Measurements from ENCODE around the gene SLC25A34. TPM values are rescaled to one million over a fixed set of nuclear protein-coding genes. Genes with fewer than 3 reads are reported as not detected.
A peak's percentile ranks its signal among the peaks of the same experiment; 100 is the strongest.

SLC25A34 gene
- total RNA-seq, 8 experiments from 2014 or later = 0.49 to 1.5 (median 1.0) TPM

DNA sequence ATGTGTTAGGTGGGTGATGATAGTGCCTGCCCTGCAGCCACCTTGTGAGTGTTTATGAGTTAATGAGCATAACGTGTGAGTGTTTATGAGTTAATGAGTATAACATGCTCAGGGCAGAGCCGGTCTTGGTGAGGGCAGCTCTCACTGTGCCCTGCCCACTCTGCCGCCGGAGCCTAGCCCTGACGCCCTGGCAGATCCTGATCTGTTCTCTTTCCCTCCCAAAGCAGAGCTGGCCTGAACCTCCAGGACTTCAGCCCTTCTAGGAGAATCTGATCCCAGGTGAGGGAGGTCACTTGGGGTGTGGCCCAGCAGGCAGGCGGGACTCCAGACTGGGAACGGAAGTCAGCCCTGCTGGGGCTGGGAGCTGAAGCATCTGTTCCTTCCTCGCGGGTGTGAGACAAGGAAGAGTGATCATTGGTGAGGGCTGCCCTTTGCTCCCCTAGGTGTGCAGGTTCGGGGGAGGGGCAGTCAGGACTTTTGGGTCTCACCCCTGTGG, 28.3 kb downstream of the SLC25A34 start:
- 0 to 100% (median 86%) methylated on average over 1 to 8 of the region's 10 CpGs; no CpG with 5 or more reads in 4 of the 10 experiments for WGBS, 10 experiments
- Histone ChIP-seq H3K4me3 (no peak overlapping the region), H3K4me1 (replicated peaks in 1 of 2) (peaks cover 12 to 14% of the 10 kb centered on the region in 2 donors), H3K27ac (no peak overlapping the region)
- ATAC-seq (replicated peaks in 6 of 8) = peak in 3 of 8 experiments; percentile 10 to 31 (median 15)
- in situ Hi-C loops (cut with MboI; ENCODE audit: low pct_unique_long_range_greater_than_20kb in 2 of 9, low sequenced_read_pairs in 9 of 9, unreplicated experiment in 9 of 9) = no loop called here

DNA sequence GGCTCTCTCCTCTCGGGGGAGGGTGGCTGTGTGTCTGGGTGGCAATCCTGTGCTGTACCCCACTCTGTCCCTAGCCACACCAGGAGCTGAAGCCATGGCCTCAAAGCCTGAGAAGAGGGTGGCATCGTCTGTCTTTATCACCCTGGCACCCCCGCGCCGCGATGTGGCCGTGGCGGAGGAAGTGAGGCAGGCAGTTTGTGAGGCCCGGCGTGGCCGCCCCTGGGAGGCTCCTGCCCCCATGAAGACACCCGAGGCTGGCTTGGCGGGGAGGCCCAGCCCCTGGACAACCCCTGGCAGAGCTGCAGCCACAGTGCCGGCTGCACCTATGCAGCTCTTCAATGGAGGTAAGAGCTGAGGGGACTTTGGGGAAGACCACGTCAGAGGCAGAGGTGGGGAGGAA, 28.8 kb downstream of the SLC25A34 start:
- WGBS, 10 experiments = 67 to 97% (median 96%) methylated on average over 1 to 14 of the region's 15 CpGs; no CpG with 5 or more reads in 5 of the 10 experiments
- ATAC-seq (replicated peaks in 6 of 8) = peak in 2 of 8 experiments; percentile 3 to 6
- Histone ChIP-seq H3K4me3 (no peak overlapping the region), H3K27ac (no peak overlapping the region), H3K4me1 (replicated peaks in 1 of 2) (peaks cover 7 to 9% of the 10 kb centered on the region in 2 donors)
- in situ Hi-C loops (cut with MboI; ENCODE audit: low pct_unique_long_range_greater_than_20kb in 2 of 9, low sequenced_read_pairs in 9 of 9, unreplicated experiment in 9 of 9) = no loop called here

DNA sequence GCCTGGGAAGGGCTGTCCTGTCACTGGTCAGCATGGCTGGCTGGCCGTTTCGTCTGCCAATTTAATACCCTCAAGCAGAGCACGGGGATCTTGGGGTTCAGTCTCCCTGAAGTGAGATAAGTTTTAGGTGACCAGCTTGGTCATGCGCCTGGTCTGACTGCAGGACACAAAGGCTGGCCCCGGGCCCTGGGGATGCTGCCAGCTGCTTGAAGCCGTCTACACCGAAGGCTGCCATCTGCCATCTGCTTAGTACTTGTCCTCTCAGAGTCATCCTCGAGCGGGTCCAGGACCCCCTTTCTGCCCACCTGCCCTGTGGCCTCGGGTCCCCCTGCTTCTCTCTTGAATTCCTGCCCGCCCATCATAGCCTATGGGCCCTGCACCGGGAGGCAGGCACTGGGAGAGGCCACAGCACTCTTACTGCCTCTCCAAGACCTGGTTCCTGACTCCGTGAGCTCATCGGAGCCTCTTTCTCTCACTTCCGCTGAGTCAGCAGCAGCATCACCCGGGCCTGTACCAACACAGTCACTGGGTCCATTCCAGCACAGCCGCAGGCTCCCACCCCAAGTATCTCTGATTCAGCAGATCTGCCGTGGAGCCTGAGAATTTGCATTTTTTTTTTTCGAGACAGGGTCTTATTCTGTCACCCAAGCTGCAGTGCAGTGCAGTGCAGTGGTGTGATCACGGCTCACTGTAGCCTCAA, 29.6 kb downstream of the SLC25A34 start:
- in situ Hi-C loops (cut with MboI; ENCODE audit: low pct_unique_long_range_greater_than_20kb in 2 of 9, low sequenced_read_pairs in 9 of 9, unreplicated experiment in 9 of 9) = no loop called here
- WGBS, 10 experiments = 47 to 100% (median 73%) methylated on average over 2 to 10 of the region's 20 CpGs; no CpG with 5 or more reads in 2 of the 10 experiments
- no peak overlapping the region for H3K4me3 ChIP-seq
- H3K27ac ChIP-seq = no peak overlapping the region
- H3K4me1 ChIP-seq (replicated peaks in 1 of 2) = peaks cover 2 to 3% of the 10 kb centered on the region in 2 donors
- peak in 7 of 8 experiments; percentile 55 to 94 (median 60) for ATAC-seq (replicated peaks in 6 of 8)

DNA sequence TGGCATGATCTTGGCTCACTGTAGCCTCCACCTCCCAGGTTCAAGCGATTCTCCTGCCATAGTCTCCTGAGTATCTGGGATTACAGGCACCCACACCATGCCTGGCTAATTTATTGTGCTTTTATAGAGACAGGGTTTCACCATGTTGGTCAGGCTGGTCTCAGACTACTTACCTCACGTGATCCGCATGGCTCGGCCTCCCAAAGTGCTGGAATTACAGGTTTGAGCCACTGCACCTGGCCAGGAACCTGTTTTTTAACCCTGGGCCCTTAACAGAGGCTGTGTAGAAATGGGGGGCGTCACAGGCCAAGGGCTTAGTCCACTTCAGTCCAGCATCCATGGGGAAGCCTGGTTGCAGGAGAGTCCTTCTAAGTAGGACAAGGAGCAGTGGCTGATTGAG, 31.9 kb downstream of the SLC25A34 start:
- no peaks in the 10 kb centered on the region for H3K4me1 ChIP-seq (replicated peaks in 1 of 2)
- no peak overlapping the region for H3K27ac ChIP-seq
- no peak overlapping the region for H3K4me3 ChIP-seq
- in situ Hi-C loops (cut with MboI; ENCODE audit: low pct_unique_long_range_greater_than_20kb in 2 of 9, low sequenced_read_pairs in 9 of 9, unreplicated experiment in 9 of 9) = no loop called here
- ATAC-seq (replicated peaks in 6 of 8) = no peak
- WGBS, 10 experiments = 72 to 95% (median 81%) methylated on average over 1 to 5 of the region's 5 CpGs; no CpG with 5 or more reads in 4 of the 10 experiments

DNA sequence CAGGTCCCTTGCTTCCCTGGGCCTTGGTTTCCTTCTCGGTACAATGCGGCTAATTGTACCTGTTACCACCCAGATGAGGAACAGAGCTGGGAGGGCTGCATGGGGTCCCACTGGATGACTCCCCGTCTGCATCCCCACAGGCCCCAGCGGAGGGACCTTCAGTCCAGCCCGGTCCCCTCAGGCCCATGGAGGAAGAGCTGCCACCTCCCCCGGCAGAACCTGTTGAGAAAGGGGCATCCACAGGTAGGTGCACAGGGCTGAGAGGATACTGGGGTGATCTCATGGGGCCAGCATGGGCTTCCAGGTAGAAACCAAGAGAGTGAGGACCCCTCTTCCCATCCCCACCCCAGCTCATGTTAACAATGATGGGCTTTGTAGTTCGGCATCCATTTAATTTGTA, 32.3 kb downstream of the SLC25A34 start:
- WGBS, 10 experiments = 84 to 100% (median 97%) methylated on average over 1 to 5 of the region's 7 CpGs; no CpG with 5 or more reads in 4 of the 10 experiments
- Histone ChIP-seq H3K27ac (no peak overlapping the region), H3K4me3 (no peak overlapping the region), H3K4me1 (replicated peaks in 1 of 2) (no peaks in the 10 kb centered on the region)
- in situ Hi-C loops (cut with MboI; ENCODE audit: low pct_unique_long_range_greater_than_20kb in 2 of 9, low sequenced_read_pairs in 9 of 9, unreplicated experiment in 9 of 9) = no loop called here
- ATAC-seq (replicated peaks in 6 of 8) = no peak

DNA sequence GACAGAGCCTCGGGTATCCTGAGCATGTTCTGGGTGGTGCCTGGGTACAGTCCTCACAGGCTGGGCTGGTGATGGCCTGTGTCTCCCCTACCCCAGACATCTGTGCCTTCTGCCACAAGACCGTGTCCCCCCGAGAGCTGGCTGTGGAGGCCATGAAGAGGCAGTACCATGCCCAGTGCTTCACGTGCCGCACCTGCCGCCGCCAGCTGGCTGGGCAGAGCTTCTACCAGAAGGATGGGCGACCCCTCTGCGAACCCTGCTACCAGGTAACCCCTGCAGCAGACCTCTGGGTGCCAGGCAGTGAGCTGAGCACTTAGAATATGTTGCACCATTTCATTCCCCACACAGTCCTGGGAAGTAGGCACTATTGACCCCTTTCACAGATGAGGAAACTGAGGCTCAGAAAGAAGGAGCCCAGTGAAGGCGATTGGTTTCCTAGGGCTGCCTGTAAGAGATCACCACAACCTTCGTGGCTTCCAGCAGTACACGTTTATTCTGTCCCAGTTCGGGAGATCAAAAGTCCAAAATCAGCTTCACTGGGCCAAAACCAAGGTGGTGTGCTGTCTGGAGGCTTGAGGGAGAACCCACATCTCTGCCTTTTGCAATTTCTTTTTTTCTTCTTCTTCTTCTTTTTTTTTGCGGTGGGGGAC, 34.4 kb downstream of the SLC25A34 start:
- no peak for ATAC-seq (replicated peaks in 6 of 8)
- no peak overlapping the region for H3K27ac ChIP-seq
- H3K4me3 ChIP-seq = no peak overlapping the region
- H3K4me1 ChIP-seq (replicated peaks in 1 of 2) = no peaks in the 10 kb centered on the region
- in situ Hi-C loops (cut with MboI; ENCODE audit: low pct_unique_long_range_greater_than_20kb in 2 of 9, low sequenced_read_pairs in 9 of 9, unreplicated experiment in 9 of 9) = no loop called here
- 30 to 100% (median 93%) methylated on average over 1 to 14 of the region's 14 CpGs; no CpG with 5 or more reads in 1 of the 10 experiments for WGBS, 10 experiments

DNA sequence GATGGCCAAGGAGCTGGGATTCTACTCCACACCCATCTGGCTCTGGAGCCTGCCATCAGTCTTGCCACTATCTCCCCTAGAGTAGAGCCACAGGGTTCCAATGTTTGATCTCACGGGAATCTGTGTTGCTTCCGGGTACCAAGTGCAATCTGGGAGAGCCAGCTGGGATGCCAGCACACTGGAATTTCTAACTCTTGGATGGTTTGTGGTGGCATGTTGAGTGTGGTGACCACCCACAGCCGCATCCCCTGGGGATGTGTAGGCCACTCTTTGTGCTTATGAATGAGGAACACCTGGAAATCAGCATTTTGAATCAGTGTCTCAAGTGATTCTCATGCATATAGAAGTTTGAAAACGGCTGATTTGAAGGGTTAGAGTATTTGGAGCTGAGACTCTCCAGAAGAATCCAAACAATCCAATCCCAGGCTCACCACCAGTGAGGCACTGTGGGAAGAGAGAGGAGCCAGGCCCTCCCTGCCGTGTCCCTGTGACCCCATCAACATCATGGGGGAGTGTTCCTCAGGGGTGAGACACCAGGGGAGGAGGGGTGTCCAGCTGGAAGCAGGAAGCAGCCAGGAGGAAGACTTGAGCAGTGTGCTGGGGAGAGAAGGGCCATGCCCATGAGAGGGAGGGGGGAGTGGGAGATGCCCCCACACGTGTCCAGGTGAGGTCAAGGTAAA, 35.9 kb downstream of the SLC25A34 start:
- H3K4me3 ChIP-seq = no peak overlapping the region
- WGBS, 10 experiments = 0 to 100% (median 75%) methylated on average over 1 to 5 of the region's 6 CpGs; no CpG with 5 or more reads in 2 of the 10 experiments
- peaks cover 3 to 6% of the 10 kb centered on the region in 2 donors for H3K4me1 ChIP-seq (replicated peaks in 1 of 2)
- no peak for ATAC-seq (replicated peaks in 6 of 8)
- H3K27ac ChIP-seq = no peak overlapping the region
- in situ Hi-C loops (cut with MboI; ENCODE audit: low pct_unique_long_range_greater_than_20kb in 2 of 9, low sequenced_read_pairs in 9 of 9, unreplicated experiment in 9 of 9) = no loop called here

DNA sequence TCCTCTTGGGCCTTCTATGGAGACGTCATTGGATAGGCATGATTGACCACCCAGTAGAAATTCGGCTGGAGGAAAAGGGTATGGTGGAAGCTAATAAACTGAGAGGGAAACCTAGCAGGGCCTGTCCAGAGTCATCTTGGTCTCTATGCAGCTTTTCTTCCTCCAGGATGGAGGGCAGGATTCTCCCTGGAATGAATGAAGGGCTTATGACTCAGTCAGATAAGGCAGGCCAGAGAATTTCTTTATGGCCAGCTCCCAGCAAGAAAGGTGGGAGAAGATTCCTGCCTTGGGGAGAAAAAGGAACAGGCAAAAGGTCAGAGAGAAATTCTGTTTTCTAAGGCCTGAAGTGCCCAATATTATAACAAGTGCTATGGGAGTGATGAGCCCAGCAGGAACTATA, 39.6 kb downstream of the SLC25A34 start:
- WGBS, 10 experiments = 0 to 94% (median 74%) methylated on average over 1 to 2 of the region's 2 CpGs; no CpG with 5 or more reads in 4 of the 10 experiments
- no peak for ATAC-seq (replicated peaks in 6 of 8)
- peaks cover 4 to 8% of the 10 kb centered on the region in 2 donors for H3K4me1 ChIP-seq (replicated peaks in 1 of 2)
- no peak overlapping the region for H3K4me3 ChIP-seq
- H3K27ac ChIP-seq = no peak overlapping the region
- in situ Hi-C loops (cut with MboI; ENCODE audit: low pct_unique_long_range_greater_than_20kb in 2 of 9, low sequenced_read_pairs in 9 of 9, unreplicated experiment in 9 of 9) = no loop called here

DNA sequence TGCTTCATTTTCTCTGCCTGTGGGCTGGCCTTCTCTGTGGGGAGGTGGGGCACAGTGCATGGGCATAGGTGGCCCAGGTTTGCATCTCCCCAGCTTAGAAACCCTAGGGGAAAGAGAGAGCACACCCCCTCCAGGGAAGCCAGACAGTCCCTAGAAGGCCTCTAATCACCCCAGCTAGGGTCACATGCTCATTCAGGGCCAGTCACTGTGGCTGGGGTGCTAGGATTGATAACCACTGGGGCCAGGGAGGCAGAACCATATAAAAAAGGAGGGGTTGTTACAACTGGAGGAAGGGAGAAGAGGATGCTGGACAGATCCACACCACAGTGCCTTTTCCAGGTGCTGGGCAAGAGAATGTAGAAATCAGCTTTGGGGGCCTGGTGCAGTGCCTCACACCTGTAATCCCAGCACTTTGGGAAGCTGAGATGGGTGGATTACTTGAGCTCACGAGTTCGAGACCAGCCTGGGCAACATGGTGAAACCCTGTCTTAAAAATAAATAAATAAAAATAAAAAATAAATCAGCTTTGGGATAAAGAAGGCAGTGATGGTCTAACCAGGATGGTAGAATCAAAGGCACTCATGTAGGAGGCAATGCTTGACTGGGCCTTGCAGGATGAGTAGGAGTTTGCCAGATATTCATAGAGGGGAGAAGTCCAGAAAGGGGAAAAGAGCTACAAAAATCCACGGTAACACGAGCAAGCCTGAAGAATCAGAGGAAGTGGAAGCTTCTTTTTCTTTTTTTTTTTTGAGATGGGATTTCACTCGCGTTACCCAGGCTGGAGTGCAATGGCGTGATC, 42.0 kb downstream of the SLC25A34 start:
- ATAC-seq (replicated peaks in 6 of 8) = no peak
- Histone ChIP-seq H3K27ac (no peak overlapping the region), H3K4me3 (no peak overlapping the region), H3K4me1 (replicated peaks in 1 of 2) (peaks cover 4 to 8% of the 10 kb centered on the region in 2 donors)
- in situ Hi-C loops (cut with MboI; ENCODE audit: low pct_unique_long_range_greater_than_20kb in 2 of 9, low sequenced_read_pairs in 9 of 9, unreplicated experiment in 9 of 9) = no loop called here
- 75 to 98% (median 93%) methylated on average over 2 to 7 of the region's 7 CpGs; no CpG with 5 or more reads in 1 of the 10 experiments for WGBS, 10 experiments

DNA sequence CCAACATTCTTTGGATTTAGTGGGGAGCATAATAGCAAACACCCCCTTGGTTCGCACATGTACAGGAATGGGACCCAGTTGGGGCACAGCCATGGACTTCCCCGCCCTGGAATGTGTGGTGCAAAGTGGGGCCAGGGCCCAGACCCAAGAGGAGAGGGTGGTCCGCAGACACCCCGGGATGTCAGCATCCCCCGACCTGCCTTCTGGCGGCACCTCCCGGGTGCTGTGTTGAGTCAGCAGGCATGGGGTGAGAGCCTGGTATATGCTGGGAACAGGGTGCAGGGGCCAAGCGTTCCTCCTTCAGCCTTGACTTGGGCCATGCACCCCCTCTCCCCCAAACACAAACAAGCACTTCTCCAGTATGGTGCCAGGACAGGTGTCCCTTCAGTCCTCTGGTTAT, 49.6 kb downstream of the SLC25A34 start:
- in situ Hi-C loops (cut with MboI; ENCODE audit: low pct_unique_long_range_greater_than_20kb in 2 of 9, low sequenced_read_pairs in 9 of 9, unreplicated experiment in 9 of 9) = no loop called here
- Histone ChIP-seq H3K27ac (no peak overlapping the region), H3K4me3 (no peak overlapping the region), H3K4me1 (replicated peaks in 1 of 2) (no peaks in the 10 kb centered on the region)
- peak in 2 of 8 experiments; percentile 13 to 24 for ATAC-seq (replicated peaks in 6 of 8)
- WGBS, 10 experiments = 80 to 81% methylated on average over 1 to 4 of the region's 8 CpGs; no CpG with 5 or more reads in 8 of the 10 experiments

DNA sequence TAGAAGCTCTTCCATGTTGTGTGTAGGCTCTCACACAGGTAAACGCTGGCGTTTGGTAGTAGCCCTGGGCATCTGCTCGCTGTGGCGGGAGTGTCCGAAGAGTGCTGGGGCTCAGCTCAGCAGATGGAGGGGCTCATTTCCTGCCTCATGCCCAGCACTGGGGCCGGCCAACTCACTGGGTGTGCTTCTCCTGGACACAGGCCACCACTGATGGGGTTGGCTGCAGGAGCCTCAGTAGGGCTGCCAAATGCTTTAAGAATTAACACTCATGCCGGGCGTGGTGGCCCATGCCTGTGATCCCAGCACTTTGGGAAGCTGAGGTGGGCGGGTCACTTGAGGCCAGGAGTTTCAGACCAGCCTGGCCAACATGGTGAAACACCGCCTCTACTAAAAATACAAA, 50.5 kb downstream of the SLC25A34 start:
- 20 to 92% (median 68%) methylated on average over 1 to 10 of the region's 10 CpGs; no CpG with 5 or more reads in 4 of the 10 experiments for WGBS, 10 experiments
- H3K27ac ChIP-seq = no peak overlapping the region
- H3K4me1 ChIP-seq (replicated peaks in 1 of 2) = no peaks in the 10 kb centered on the region
- H3K4me3 ChIP-seq = no peak overlapping the region
- in situ Hi-C loops (cut with MboI; ENCODE audit: low pct_unique_long_range_greater_than_20kb in 2 of 9, low sequenced_read_pairs in 9 of 9, unreplicated experiment in 9 of 9) = no loop called here
- peak in 2 of 8 experiments; percentile 78 to 86 for ATAC-seq (replicated peaks in 6 of 8)

DNA sequence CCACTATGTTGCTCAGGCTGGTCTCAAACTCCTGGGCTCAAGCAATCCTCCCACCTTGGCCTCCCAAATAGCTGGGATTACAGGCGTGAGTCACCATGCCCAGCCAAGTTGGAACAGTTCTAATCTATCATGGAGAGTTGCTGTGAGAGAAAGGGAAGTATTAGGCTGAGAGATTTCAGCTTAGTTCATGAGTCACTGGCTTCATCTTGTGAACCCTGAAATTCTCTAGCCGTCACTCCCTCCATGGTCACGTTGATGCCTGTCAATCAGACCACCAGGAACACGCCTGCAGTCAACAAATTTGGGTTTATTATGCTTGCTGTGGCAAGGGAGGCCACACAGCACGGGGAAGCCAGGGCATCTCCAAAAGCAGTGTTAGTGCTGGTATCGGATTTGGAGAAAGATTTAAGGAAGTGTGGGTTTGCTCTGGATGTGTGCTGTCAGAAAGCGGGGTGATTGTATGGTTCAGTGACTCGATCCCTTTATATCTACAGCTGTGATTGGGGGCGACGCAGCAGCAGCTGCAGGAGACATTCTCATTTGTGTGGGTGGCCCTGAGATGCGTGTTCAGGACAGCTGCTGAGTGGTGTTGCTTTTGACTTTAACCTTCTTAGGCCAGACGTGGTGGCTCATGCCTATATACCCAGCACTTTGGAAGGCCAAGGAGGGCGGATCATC, 52.7 kb downstream of the SLC25A34 start:
- no peak overlapping the region for H3K27ac ChIP-seq
- ATAC-seq (replicated peaks in 6 of 8) = no peak
- in situ Hi-C loops (cut with MboI; ENCODE audit: low pct_unique_long_range_greater_than_20kb in 2 of 9, low sequenced_read_pairs in 9 of 9, unreplicated experiment in 9 of 9) = no loop called here
- H3K4me1 ChIP-seq (replicated peaks in 1 of 2) = no peaks in the 10 kb centered on the region
- no peak overlapping the region for H3K4me3 ChIP-seq
- 47 to 96% (median 78%) methylated on average over 2 to 13 of the region's 13 CpGs; no CpG with 5 or more reads in 2 of the 10 experiments for WGBS, 10 experiments
